ENCODE data around the gene CDX1. TPM values are rescaled to one million over a fixed set of nuclear protein-coding genes. Genes with fewer than 3 reads are reported as not detected.
"Not testable (repeated sequence)": the region's sequence is repeated elsewhere in the genome, so short reads cannot be mapped to it uniquely, and the experiment has no call there.

The CDX1 gene
- total and polyA plus RNA-seq, 12 donors: 0.13 to 0.32 TPM; not detected in 10

- no peak for TF ChIP-seq CTCF (IDR thresholded peaks at IDR 0.05)
- DNase-seq (no peak), ATAC-seq (no peak)
- Histone ChIP-seq H3K9me3 (no peaks in the 10 kb centered on the region), H3K4me1 (peaks cover 0 to 8% (median 0%) of the 10 kb centered on the region in 9 donors), H3K27ac (no peak overlapping the region), H3K4me3 (no peak overlapping the region), H3K27me3 (no peaks in the 10 kb centered on the region), H3K36me3 (peaks cover 0 to 4% (median 0%) of the 10 kb centered on the region in 9 donors)
- WGBS, 2 donors: 74 to 87% methylated on average over 3 of the region's 3 CpGs
- intact Hi-C loops (cut with DNase I): no loop called here
Measured at GRCh38 chr5:150229571-150229970, 63.0 kb downstream of the CDX1 start.

GRCh38 chr5:150230842-150231241 is 64.3 kb downstream of the CDX1 start:
- no peak overlapping the region for H3K27ac ChIP-seq
- peaks cover 0 to 4% (median 0%) of the 10 kb centered on the region in 9 donors for H3K36me3 ChIP-seq
- no peak for ATAC-seq
- 78 to 84% methylated on average over 7 of the region's 7 CpGs for WGBS, 2 donors
- H3K9me3 ChIP-seq: no peaks in the 10 kb centered on the region
- peaks cover 0 to 14% (median 0%) of the 10 kb centered on the region in 9 donors for H3K4me1 ChIP-seq
- DNase-seq: no peak
- no peaks in the 10 kb centered on the region for H3K27me3 ChIP-seq
- TF ChIP-seq CTCF (IDR thresholded peaks at IDR 0.05): no peak
- no peak overlapping the region for H3K4me3 ChIP-seq
- intact Hi-C loops (cut with DNase I): no loop called here

- H3K27me3 ChIP-seq; H3K4me3 ChIP-seq; ATAC-seq; H3K9me3 ChIP-seq; H3K36me3 ChIP-seq; DNase-seq; intact Hi-C loops (cut with DNase I); H3K27ac ChIP-seq: not testable (repeated sequence)
- WGBS, 2 donors: 93 to 95% methylated on average over 5 of the region's 5 CpGs
- peaks cover 0 to 14% (median 0%) of the 10 kb centered on the region in 9 donors for H3K4me1 ChIP-seq
Measured at GRCh38 chr5:150233706-150234105, 67.1 kb downstream of the CDX1 start.

Other genes with a start within 250 kb of the CDX1 start
- gene PDE6A, start 222.0 kb upstream of the CDX1 start, total RNA-seq: under 1 TPM in 6 of 10 donors, not detected in 4; 0.07 to 0.28 (median 0.17) TPM
- under 1 TPM in 1 of 2 donors, not detected in 1; 0.06 TPM for gene PDE6A, start 222.0 kb upstream of the CDX1 start, polyA plus RNA-seq
- gene SLC26A2, start 206.0 kb upstream of the CDX1 start, total RNA-seq: 1 to 10 TPM; 3.8 to 7.3 (median 5.4) TPM
- gene SLC26A2, start 206.0 kb upstream of the CDX1 start, polyA plus RNA-seq: 1 to 10 TPM; 1.3 to 9.6 TPM
- gene TIGD6, start 166.1 kb upstream of the CDX1 start, total RNA-seq: 1 to 10 TPM; 2.2 to 4.2 (median 2.8) TPM
- 1 to 10 TPM; 2.1 to 4.0 TPM for gene TIGD6, start 166.1 kb upstream of the CDX1 start, polyA plus RNA-seq
- 10 to 100 TPM; 12.7 to 17.8 (median 14.9) TPM for gene HMGXB3, start 166.0 kb upstream of the CDX1 start, total RNA-seq
- gene HMGXB3, start 166.0 kb upstream of the CDX1 start, polyA plus RNA-seq: 10 to 100 TPM; 12.8 to 17.9 TPM
- gene CSF1R, start 80.2 kb upstream of the CDX1 start, total RNA-seq: 10 to 100 TPM in 7 of 10 donors, 1 to 10 TPM in 3; 6.8 to 83.9 (median 11.2) TPM
- 1 to 10 TPM; 4.8 to 6.4 TPM for gene CSF1R, start 80.2 kb upstream of the CDX1 start, polyA plus RNA-seq
- gene PDGFRB, start 10.9 kb upstream of the CDX1 start, total RNA-seq: 100 to 1,000 TPM in 1 of 10 donors, 10 to 100 TPM in 9; 15.5 to 101 (median 35.9) TPM
- 10 to 100 TPM; 49.1 to 54.3 TPM for gene PDGFRB, start 10.9 kb upstream of the CDX1 start, polyA plus RNA-seq
- gene SLC6A7, start 23.3 kb downstream of the CDX1 start, total RNA-seq: not detected
- not detected for gene SLC6A7, start 23.3 kb downstream of the CDX1 start, polyA plus RNA-seq
- 10 to 100 TPM; 10.7 to 25.7 (median 18.8) TPM for gene CAMK2A, start 123.0 kb downstream of the CDX1 start, total RNA-seq
- gene CAMK2A, start 123.0 kb downstream of the CDX1 start, polyA plus RNA-seq: 10 to 100 TPM in 1 of 2 donors, 1 to 10 TPM in 1; 1.2 to 11.5 TPM
- gene ARSI, start 136.1 kb downstream of the CDX1 start, total RNA-seq: under 1 TPM in 9 of 10 donors, not detected in 1; 0.11 to 0.65 (median 0.32) TPM
- gene ARSI, start 136.1 kb downstream of the CDX1 start, polyA plus RNA-seq: under 1 TPM in 1 of 2 donors, not detected in 1; 0.43 TPM
- gene TCOF1, start 190.9 kb downstream of the CDX1 start, total RNA-seq: 10 to 100 TPM; 12.4 to 21.3 (median 14.3) TPM
- gene TCOF1, start 190.9 kb downstream of the CDX1 start, polyA plus RNA-seq: 10 to 100 TPM; 12.6 to 14.1 TPM
- gene CD74, start 246.1 kb downstream of the CDX1 start, total RNA-seq: 1,000 to 10,000 TPM in 1 of 10 donors, 100 to 1,000 TPM in 9; 120 to 2,270 (median 303) TPM
- gene CD74, start 246.1 kb downstream of the CDX1 start, polyA plus RNA-seq: 100 to 1,000 TPM; 211 to 298 TPM

All from heart right ventricle (tissue), 16 donors.